ENCODE results near the gene GNA15.

GRCh38 chr19:3208317-3209207, 72.7 kb downstream of the GNA15 start:
- TF ChIP-seq CTCF (IDR thresholded peaks at IDR 0.05; ENCODE audit: extremely low read depth in 1 of 2, insufficient read depth in 1 of 2, low read depth in 1 of 2, low read length in 2 of 2), result no peak
- no peak for TF ChIP-seq POLR2A (IDR thresholded peaks at IDR 0.05; ENCODE audit: low read depth, low read length)
- no peak for TF ChIP-seq EZH2 (IDR thresholded peaks at IDR 0.05; ENCODE audit: borderline replicate concordance, low read depth, low read length, severe bottlenecking)
- TF ChIP-seq JUN (IDR thresholded peaks at IDR 0.05; ENCODE audit: borderline replicate concordance, insufficient read depth, insufficient read length, low read depth), result no peak
- no peak for TF ChIP-seq GATA2 (IDR thresholded peaks at IDR 0.05; ENCODE audit: insufficient read depth, insufficient read length, low read depth, low read length)
- no peak for TF ChIP-seq POLR2AphosphoS5 (IDR thresholded peaks at IDR 0.05; ENCODE audit: insufficient read depth, low read depth, low read length)
- no peak for TF ChIP-seq FOS (IDR thresholded peaks at IDR 0.05; ENCODE audit: borderline replicate concordance, insufficient read depth, low read length)
- no peak for TF ChIP-seq MAX (IDR thresholded peaks at IDR 0.05; ENCODE audit: insufficient read depth, insufficient read length)
- TF ChIP-seq MYC (IDR thresholded peaks at IDR 0.05; ENCODE audit: low read depth, low read length), result no peak

Data from endothelial cell of umbilical vein (primary cell).